HCT116 (cell line): ENCODE results near the gene ZFPL1. TPM values are rescaled to one million over a fixed set of nuclear protein-coding genes. Genes with fewer than 3 reads are reported as not detected.

ENCODE experiments used
- ATAC-seq: fragments of 200-7000 bp; cut with Tn5 transposase; 2 replicates; pipeline ENCODE4 v1.9.1; 2020; ENCODE audit warnings: mild to moderate bottlenecking, moderate library complexity
- BruUV-seq: library from RNA; stranded (reverse); fragments of 400-500 nt; replicated peaks from 2 replicates; lab custom pipeline; 2021; lab: Mats Ljungman, UMichigan
- CTCF ChIA-PET: fragments of 300-600 bp; sonication (Branson Sonifier 250); formaldehyde crosslinking; loops from one replicate; lab custom pipeline; 2021; ENCODE audit warnings: antibody characterized with exemption; lab: Charles Lee
- POLR2A ChIA-PET: fragments of 300-600, 350-600 bp; sonication (Branson Sonifier 250); formaldehyde crosslinking; loops from one replicate; lab custom pipeline; 2021; ENCODE audit warnings: antibody characterized with exemption; lab: Charles Lee
- RAD21 ChIA-PET, 2 experiments: fragments of 300-600 bp; sonication (Branson Sonifier 250); formaldehyde crosslinking; loops; one replicate each; lab custom pipeline; 2023; ENCODE audit warnings: low total read pairs in 2 of 2; ENCODE audit not compliant: uncharacterized antibody in 2 of 2, unreplicated experiment in 2 of 2, low non-redundant PET in 1 of 2; lab: Charles Lee
- DNase-seq: peaks from one replicate; pipeline ENCODE4 v3.0.0-alpha.2; 2010; ENCODE audit warnings: low read depth, low spot score
- H2AFZ ChIP-seq: fragments of 200-600 bp; shearing (Covaris generic), sonication (generic); 2 replicates; pipeline ENCODE4 v1.6.1; 2017; ENCODE audit warnings: low read depth, mixed run types, mixed read lengths, antibody characterized with exemption, low read length; ENCODE audit not compliant: poor library complexity, severe bottlenecking
- H3K27ac ChIP-seq: 2 replicates; pipeline ENCODE4 v1.5.1; 2012; ENCODE audit warnings: low read depth, low read length
- H3K27me3 ChIP-seq: fragments of 200-600 bp; sonication (generic); 2 replicates; pipeline ENCODE4 v1.6.1; 2016; ENCODE audit warnings: mixed run types, low read length, mixed read lengths; ENCODE audit not compliant: insufficient read depth
- H3K36me3 ChIP-seq, 2 experiments: fragments of 200-500 bp in 1 of 2; fragments of 200-600 bp in 1 of 2; sonication (Bioruptor generic) in 1 of 2; sonication (generic) in 1 of 2; 2 replicates each; pipeline versions ENCODE4 v1.5.1 to v1.6.1; 2014 to 2016; ENCODE audit warnings: low read length in 2 of 2, inconsistent platforms in 1 of 2, mixed read lengths in 1 of 2, mixed run types in 1 of 2; ENCODE audit not compliant: insufficient read depth in 2 of 2, control insufficient read depth in 1 of 2
- H3K4me1 ChIP-seq, 2 experiments: fragments of 200-600 bp in 1 of 2; sonication (generic) in 1 of 2; 2 replicates each; pipeline versions ENCODE4 v1.5.1 to v1.6.1; 2012 to 2017; ENCODE audit warnings: low read length in 2 of 2, inconsistent platforms in 1 of 2, mild to moderate bottlenecking in 1 of 2, mixed read lengths in 1 of 2, mixed run types in 1 of 2, moderate library complexity in 1 of 2; ENCODE audit not compliant: insufficient read depth in 2 of 2, control insufficient read depth in 1 of 2
- H3K4me2 ChIP-seq: fragments of 200-600 bp; sonication (generic); 2 replicates; pipeline ENCODE4 v1.6.1; 2017; ENCODE audit warnings: mixed run types, low read length, mixed read lengths
- H3K4me3 ChIP-seq, 2 experiments: fragments of 200-600 bp in 1 of 2; sonication (generic) in 1 of 2; replicated peaks in 1 of 2; 2 replicates each; pipeline ENCODE4 v1.5.1; 2011 to 2016; ENCODE audit warnings: low read length in 2 of 2, control low read depth in 1 of 2, low read depth in 1 of 2, mild to moderate bottlenecking in 1 of 2, mixed read lengths in 1 of 2, mixed run types in 1 of 2
- H3K79me2 ChIP-seq: fragments of 200-600 bp; sonication (generic); 2 replicates; pipeline ENCODE4 v1.6.1; 2017; ENCODE audit warnings: mild to moderate bottlenecking, mixed run types, low read length, moderate library complexity, mixed read lengths; ENCODE audit not compliant: insufficient read depth
- H3K9ac ChIP-seq: fragments of 200-600 bp; sonication (generic); 2 replicates; pipeline ENCODE4 v1.6.1; 2016; ENCODE audit warnings: low read length, mixed read lengths
- H3K9me2 ChIP-seq: fragments of 200-600 bp; sonication (generic), shearing (Covaris generic); 2 replicates; pipeline ENCODE4 v1.6.1; 2017; ENCODE audit warnings: mixed run types, mild to moderate bottlenecking, moderate library complexity; ENCODE audit not compliant: insufficient read depth
- H3K9me3 ChIP-seq, 2 experiments: fragments of 200-500 bp in 1 of 2; fragments of 200-600 bp in 1 of 2; sonication (Bioruptor generic) in 1 of 2; sonication (generic) in 1 of 2; 2 replicates each; pipeline ENCODE4 v1.6.1; 2014 to 2017; ENCODE audit warnings: low read length in 2 of 2, mixed read lengths in 2 of 2, inconsistent platforms in 1 of 2, low read depth in 1 of 2, mild to moderate bottlenecking in 1 of 2, mixed run types in 1 of 2, moderate library complexity in 1 of 2; ENCODE audit not compliant: control insufficient read depth in 1 of 2, insufficient read depth in 1 of 2
- H4K20me1 ChIP-seq: fragments of 200-600 bp; sonication (generic), shearing (Covaris generic); 2 replicates; pipeline ENCODE4 v1.6.1; 2017; ENCODE audit warnings: mixed run types, mild to moderate bottlenecking, moderate library complexity; ENCODE audit not compliant: insufficient read depth
- CBX3 ChIP-seq: IDR thresholded peaks from 2 replicates; pipeline ENCODE4 v1.6.1; 2012; ENCODE audit warnings: low read depth
- EGR1 ChIP-seq: IDR thresholded peaks from 2 replicates; pipeline ENCODE4 v1.6.1; 2012; ENCODE audit warnings: low read depth
- ELF1 ChIP-seq: IDR thresholded peaks from 2 replicates; pipeline ENCODE4 v1.6.1; 2012; ENCODE audit warnings: low read depth, borderline replicate concordance
- POLR2A ChIP-seq: IDR thresholded peaks from 2 replicates; pipeline ENCODE4 v1.7.0; 2011; ENCODE audit warnings: borderline replicate concordance; ENCODE audit not compliant: insufficient read depth, insufficient read length; ENCODE audit errors: extremely low read depth
- POLR2AphosphoS5 ChIP-seq: IDR thresholded peaks from 2 replicates; pipeline ENCODE4 v1.6.1; 2011; ENCODE audit warnings: mild to moderate bottlenecking, low read depth, low read length, moderate library complexity
- REST ChIP-seq: IDR thresholded peaks from 2 replicates; pipeline ENCODE4 v1.6.1; 2012; ENCODE audit warnings: low read depth
- SIN3A ChIP-seq: IDR thresholded peaks from 2 replicates; pipeline ENCODE4 v1.6.1; 2012; ENCODE audit warnings: low read depth
- SP1 ChIP-seq: IDR thresholded peaks from 2 replicates; pipeline ENCODE4 v1.6.1; 2012; ENCODE audit warnings: low read depth
- SRF ChIP-seq: IDR thresholded peaks from 2 replicates; pipeline ENCODE4 v1.6.1; 2012; ENCODE audit warnings: low read depth
- TCF7L2 ChIP-seq: IDR thresholded peaks from 2 replicates; pipeline ENCODE4 v1.7.0; 2011; ENCODE audit warnings: borderline replicate concordance, inconsistent platforms; ENCODE audit not compliant: insufficient read depth, insufficient read length; ENCODE audit errors: extremely low read depth
- ZBTB33 ChIP-seq: IDR thresholded peaks from 2 replicates; pipeline ENCODE4 v1.6.1; 2011; ENCODE audit warnings: mild to moderate bottlenecking, low read length, moderate library complexity; ENCODE audit not compliant: insufficient replicate concordance; ENCODE audit errors: extremely low read depth
- intact Hi-C: fragments of 100-400 bp; cut with micrococcal nuclease; formaldehyde crosslinking; loops from 2 replicates; pipeline ENCODE4 v1.10.0; 2022
- total RNA-seq: library from RNA; stranded (reverse); gene quantifications from one replicate; pipeline ENCODE4 v1.2.1, GENCODE V29; 2021; ENCODE audit not compliant: unreplicated experiment

The ZFPL1 gene
- total RNA-seq, 1 experiment from 2014 or later: 35.3 TPM

- Histone ChIP-seq H2AFZ (no peak overlapping the region), H3K36me3 (no peaks in the 10 kb centered on the region), H3K27ac (no peak overlapping the region), H3K9me2 (no peaks in the 10 kb centered on the region), H4K20me1 (no peaks in the 10 kb centered on the region), H3K4me2 (no peak overlapping the region), H3K79me2 (peaks cover 4% of the 10 kb centered on the region), H3K4me1 (peaks cover 16 to 17% of the 10 kb centered on the region in 2 experiments), H3K9ac (no peak overlapping the region), H3K4me3 (no peak overlapping the region), H3K9me3 (no peaks in the 10 kb centered on the region), H3K27me3 (no peaks in the 10 kb centered on the region)
- DNase-seq (no peak), ATAC-seq (no peak)
- intact Hi-C loops: no loop called here
- TF ChIP-seq POLR2A (no peak), SIN3A (no peak), POLR2AphosphoS5 (no peak), REST (no peak), SP1 (no peak), CBX3 (no peak), ELF1 (no peak), SRF (no peak), ZBTB33 (no peak), TCF7L2 (no peak), EGR1 (no peak)
- CTCF ChIA-PET: no interaction called here
- POLR2A ChIA-PET: no interaction called here
- RAD21 ChIA-PET: no interaction called here
- no TSS peak for BruUV-seq
Measured at GRCh38 chr11:65036931-65037330, 47.1 kb upstream of the ZFPL1 start.
